Measurements from ENCODE around the gene TC2N. TPM values are rescaled to one million over a fixed set of nuclear protein-coding genes. Genes with fewer than 3 reads are reported as not detected.

TC2N gene
- total RNA-seq, 1 experiment from 2014 or later: 16.4 TPM

GRCh38 chr14:91889477-91890211 is 22.3 kb upstream of the TC2N start:
- Histone ChIP-seq H4K8ac (replicated peaks; ENCODE audit: insufficient read length, low read depth, low read length) (no peak overlapping the region), H2AFZ (ENCODE audit: low read length) (no peak overlapping the region), H3K56ac (ENCODE audit: insufficient read length, low read depth, low read length) (no peak overlapping the region), H4K5ac (ENCODE audit: insufficient read length, low read depth, low read length) (no peak overlapping the region), H3K23ac (ENCODE audit: insufficient read length, low read depth, low read length) (no peak overlapping the region), H3K14ac (ENCODE audit: insufficient read depth, low read length) (no peak overlapping the region), H2AK5ac (ENCODE audit: insufficient read length, low read length) (no peak overlapping the region), H2BK15ac (ENCODE audit: low read depth, low read length) (no peak overlapping the region), H2BK20ac (ENCODE audit: low read depth, low read length, poor library complexity, severe bottlenecking) (no peak overlapping the region), H3K4ac (ENCODE audit: low read depth, low read length) (no peak overlapping the region), H2BK5ac (ENCODE audit: insufficient read length, low read length) (no peak overlapping the region), H3K79me1 (ENCODE audit: insufficient read depth, low read depth, low read length, poor library complexity, severe bottlenecking) (no peaks in the 10 kb centered on the region), H3K4me2 (ENCODE audit: insufficient read depth, insufficient read length, low read length) (no peak overlapping the region), H3K27me3 (ENCODE audit: insufficient read depth, low read length) (no peaks in the 10 kb centered on the region), H3T11ph (ENCODE audit: low read length) (no peak overlapping the region), H2BK120ac (ENCODE audit: low read depth, low read length, poor library complexity, severe bottlenecking) (no peak overlapping the region), H3K27ac (ENCODE audit: insufficient read length, low read depth, low read length) (no peak overlapping the region), H3K9me3 (ENCODE audit: control insufficient read depth, low read depth, low read length) (no peaks in the 10 kb centered on the region), H3K4me1 (ENCODE audit: insufficient read depth, low read length) (no peaks in the 10 kb centered on the region), H4K91ac (ENCODE audit: insufficient read length, low read depth, low read length) (no peak overlapping the region), H4K20me1 (ENCODE audit: control insufficient read depth, insufficient read depth, insufficient read length) (no peaks in the 10 kb centered on the region), H3K9ac (ENCODE audit: extremely low read depth, insufficient read length, low read length) (no peak overlapping the region), H2BK12ac (ENCODE audit: insufficient read length, low read depth, low read length) (no peak overlapping the region), H3K23me2 (ENCODE audit: insufficient read length, low read depth, low read length, poor library complexity, severe bottlenecking) (no peaks in the 10 kb centered on the region), H3K18ac (ENCODE audit: insufficient read length, low read depth, low read length) (no peak overlapping the region), H3K79me2 (ENCODE audit: insufficient read depth, low read length) (no peaks in the 10 kb centered on the region)
- no peaks in the 10 kb centered on the region for H3K27me3 Mint-ChIP-seq (ENCODE audit: low read depth)
- no peaks in the 10 kb centered on the region for H3K36me3 Mint-ChIP-seq (ENCODE audit: insufficient read depth in 1 of 3, low read depth in 3 of 3)
- H3K4me1 Mint-ChIP-seq: peaks cover under 1 to 2% of the 10 kb centered on the region in 2 experiments; a peak in 2 of 4 replicates
- no peak for TF ChIP-seq CTCF (conservative IDR thresholded peaks at IDR 0.05)
- no peak overlapping the region for H3K27ac Mint-ChIP-seq
- WGBS (ENCODE audit: extremely low coverage, insufficient read length, low lambda C conversion rate): no CpG with 5 or more reads among the region's 13 CpGs
- H3K9me3 Mint-ChIP-seq: no peaks in the 10 kb centered on the region
- DNase-seq: no peak
- no peak overlapping the region for H3K4me3 Mint-ChIP-seq
